ENCODE data around the gene LGR6.

Gene LGR6

GRCh38 chr1:202264726-202265125 lies 71.1 kb downstream of the LGR6 start:
- DNase-seq (ENCODE audit: low read depth), result no peak

GRCh38 chr1:202266061-202266765 lies 72.6 kb downstream of the LGR6 start:
- DNase-seq (ENCODE audit: low read depth), result no peak

DNA sequence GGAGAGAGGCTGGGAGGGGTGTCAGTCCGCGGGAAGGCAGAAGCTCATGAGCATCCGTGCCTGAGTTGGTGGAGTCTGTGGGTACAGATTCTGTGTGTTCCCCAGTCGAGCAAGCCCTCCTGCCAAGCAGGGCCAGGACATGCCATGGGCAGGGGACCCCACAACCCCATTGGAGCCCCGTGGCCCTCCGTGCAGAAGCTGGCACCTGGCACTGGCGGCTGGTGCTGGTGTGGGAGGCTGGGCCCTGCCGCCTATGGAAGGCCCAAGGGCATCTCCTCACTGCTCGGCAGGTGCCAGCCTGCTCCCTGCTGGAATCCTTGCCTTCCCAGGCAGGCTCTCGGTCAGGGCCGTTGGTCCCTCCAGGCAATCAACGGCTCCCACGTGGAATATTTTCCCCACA lies 74.4 kb downstream of the LGR6 start:
- no peak for DNase-seq (ENCODE audit: low read depth)

DNA sequence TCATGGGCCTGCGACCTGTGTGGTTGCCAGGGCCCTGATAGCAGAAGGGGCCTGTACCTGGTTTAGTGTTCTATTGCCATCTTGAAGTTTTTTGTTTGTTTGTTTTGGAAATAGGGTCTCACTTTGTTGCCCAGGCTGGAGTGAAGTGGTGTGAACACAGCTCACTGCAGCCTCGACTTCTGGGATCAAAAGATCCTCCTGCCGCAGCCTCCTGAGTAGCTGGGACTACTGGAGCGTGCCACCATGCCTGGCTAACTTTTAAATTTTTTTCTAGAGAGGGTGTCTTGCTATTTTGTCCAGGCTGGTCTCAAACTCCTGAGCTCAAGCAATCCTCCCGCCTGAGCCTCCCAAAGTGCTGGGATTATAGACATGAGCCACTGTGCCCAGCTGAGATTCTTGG lies 75.2 kb downstream of the LGR6 start:
- DNase-seq (ENCODE audit: low read depth), result no peak

GRCh38 chr1:202270871-202271326 lies 77.3 kb downstream of the LGR6 start:
- DNase-seq (ENCODE audit: low read depth), result no peak

GRCh38 chr1:202272103-202272845 lies 78.7 kb downstream of the LGR6 start:
- DNase-seq (ENCODE audit: low read depth), result no peak

DNA sequence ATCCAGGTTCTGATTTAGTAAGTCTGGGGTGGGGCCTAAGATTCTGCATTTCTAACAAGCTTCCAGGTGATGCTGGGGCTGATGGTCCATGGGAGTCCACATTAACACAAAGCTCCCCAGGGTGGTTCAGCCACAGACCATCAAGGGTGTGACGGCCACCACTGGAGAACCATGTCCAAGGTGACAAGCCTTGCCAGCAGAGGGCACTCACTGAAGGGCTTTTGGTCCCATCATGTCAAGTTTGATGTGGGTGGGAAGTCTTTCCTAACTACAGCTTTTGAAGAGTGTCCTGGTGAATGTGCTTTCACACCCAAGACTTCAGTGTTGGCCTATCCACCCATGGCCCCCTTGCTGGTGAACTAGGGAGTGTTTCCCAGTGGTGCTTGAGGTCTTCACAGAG lies 81.0 kb downstream of the LGR6 start:
- no peak for DNase-seq (ENCODE audit: low read depth)

GRCh38 chr1:202275061-202275770 lies 81.6 kb downstream of the LGR6 start:
- no peak for DNase-seq (ENCODE audit: low read depth)

- DNase-seq (ENCODE audit: low read depth), result no peak
Observed at GRCh38 chr1:202276081-202276715, 82.6 kb downstream of the LGR6 start.

- no peak for DNase-seq (ENCODE audit: low read depth)
Observed at GRCh38 chr1:202276920-202277319, 83.3 kb downstream of the LGR6 start.

GRCh38 chr1:202278751-202279150 lies 85.2 kb downstream of the LGR6 start:
- DNase-seq (ENCODE audit: low read depth), result no peak

GRCh38 chr1:202279806-202280205 lies 86.2 kb downstream of the LGR6 start:
- peak; percentile 20 for DNase-seq (ENCODE audit: low read depth)

GRCh38 chr1:202280595-202280994 lies 87.0 kb downstream of the LGR6 start:
- no peak for DNase-seq (ENCODE audit: low read depth)

DNA sequence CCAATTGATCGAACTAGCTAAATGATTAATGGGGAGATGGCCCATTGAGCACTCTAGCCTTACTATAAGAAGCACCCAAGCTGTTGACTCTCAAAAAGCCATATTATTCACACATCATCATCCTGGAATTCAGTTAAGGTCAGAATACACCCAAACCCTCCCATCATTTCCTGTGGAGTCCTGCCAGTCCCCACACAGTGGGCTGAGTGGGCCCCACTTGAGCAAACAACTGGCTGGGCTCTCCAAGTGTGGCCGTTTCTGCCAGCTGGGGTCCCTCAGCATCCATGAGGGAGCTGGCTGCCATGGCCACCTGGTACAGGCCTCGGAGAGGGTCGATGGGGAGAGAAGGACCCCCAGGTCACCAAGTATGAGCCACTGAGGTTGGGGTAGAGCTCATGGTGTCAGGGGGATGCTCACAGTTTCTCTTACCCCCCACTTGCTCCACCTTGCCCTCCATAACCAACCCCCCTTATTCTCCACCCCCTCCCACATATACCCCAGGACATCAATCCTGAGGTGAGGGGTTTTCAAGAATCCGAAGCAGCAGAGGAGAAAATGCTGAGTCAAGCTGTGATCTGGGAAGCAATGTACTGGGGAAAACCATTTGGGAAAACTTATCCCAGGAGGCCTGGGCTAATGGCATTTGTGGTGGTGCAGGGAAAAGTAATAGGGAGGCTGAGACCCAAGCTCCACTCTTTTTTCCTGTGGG lies 87.9 kb downstream of the LGR6 start:
- peak; percentile 33 for DNase-seq (ENCODE audit: low read depth)

- no peak for DNase-seq (ENCODE audit: low read depth)
Observed at GRCh38 chr1:202282025-202282371, 88.4 kb downstream of the LGR6 start.

DNA sequence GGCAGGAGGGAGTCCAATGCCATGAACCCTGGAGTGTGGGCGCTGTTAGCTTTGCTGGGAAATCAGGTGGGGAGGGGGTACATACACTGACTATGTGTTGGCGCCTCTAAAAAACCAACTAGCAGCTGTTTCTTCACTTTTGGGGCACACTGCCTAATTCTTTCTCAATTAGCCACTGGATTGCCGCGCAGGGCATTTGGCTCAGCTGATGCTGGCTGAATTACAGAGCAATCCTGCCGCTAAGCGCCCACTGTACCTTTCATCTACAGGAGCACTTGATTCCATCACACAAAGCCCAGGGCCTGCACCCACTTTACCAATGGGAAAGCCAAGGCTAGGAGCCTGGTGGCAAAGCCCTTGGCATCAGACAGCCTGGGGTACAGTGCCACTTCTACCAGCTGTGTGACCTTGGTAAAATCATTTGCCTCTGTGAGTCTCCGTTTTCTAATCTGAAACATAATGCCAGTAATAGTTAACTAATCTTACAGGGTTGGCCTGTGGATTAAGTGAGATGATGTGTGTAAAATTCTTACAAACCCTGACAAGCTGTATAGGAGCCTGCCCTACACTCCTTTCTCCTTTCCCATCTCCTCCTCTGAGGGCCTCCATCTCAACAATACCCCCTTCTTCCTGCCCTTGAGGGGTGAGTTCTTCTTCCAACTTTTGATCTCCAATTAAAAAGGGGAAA lies 89.1 kb downstream of the LGR6 start:
- no peak for DNase-seq (ENCODE audit: low read depth)

GRCh38 chr1:202283379-202283844 lies 89.8 kb downstream of the LGR6 start:
- DNase-seq (ENCODE audit: low read depth), result peak; percentile 46

DNA sequence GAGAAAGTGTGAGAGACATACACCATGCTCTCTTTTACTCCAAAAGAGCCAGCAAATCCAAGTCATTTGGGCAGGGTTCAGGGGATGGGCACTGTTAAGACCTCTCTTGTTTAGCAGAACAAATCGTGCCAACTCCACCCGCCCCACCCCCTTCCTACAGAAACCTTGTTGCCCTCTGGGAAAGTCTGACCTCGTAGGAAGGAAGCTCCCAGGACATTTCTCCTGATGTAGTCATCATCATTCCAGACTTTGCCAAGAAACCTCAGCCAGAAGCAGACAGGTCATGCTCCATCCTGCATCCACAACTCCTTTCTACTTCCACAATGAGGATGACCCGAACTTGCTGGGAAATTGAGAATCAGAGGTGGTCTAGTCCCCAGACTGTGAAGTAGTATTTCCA lies 90.4 kb downstream of the LGR6 start:
- peak; percentile 25 for DNase-seq (ENCODE audit: low read depth)

GRCh38 chr1:202285908-202286307 lies 92.3 kb downstream of the LGR6 start:
- no peak for DNase-seq (ENCODE audit: low read depth)

GRCh38 chr1:202286622-202287097 lies 93.1 kb downstream of the LGR6 start:
- DNase-seq (ENCODE audit: low read depth), result no peak

GRCh38 chr1:202287196-202287595 lies 93.6 kb downstream of the LGR6 start:
- no peak for DNase-seq (ENCODE audit: low read depth)

Data from stromal cell of bone marrow (primary cell).